KMS-11 (cell line): ENCODE measurements around the gene DPYSL5.

Source experiments
- H2AFZ ChIP-seq: fragments of 200-600 bp; sonication (generic); 2 replicates; pipeline ENCODE4 v1.6.1; 2016; ENCODE audit warnings: antibody characterized with exemption, mixed run types, low read depth
- H3K27ac ChIP-seq: fragments of 200-600 bp; sonication (generic); 2 replicates; pipeline ENCODE4 v1.6.1; 2016; ENCODE audit warnings: mild to moderate bottlenecking, mixed run types
- H3K27me3 ChIP-seq: fragments of 200-600 bp; sonication (generic); 2 replicates; pipeline ENCODE4 v1.6.1; 2017; ENCODE audit warnings: mild to moderate bottlenecking, low read depth, mixed run types, moderate library complexity; ENCODE audit not compliant: insufficient read depth
- H3K36me3 ChIP-seq: fragments of 200-600 bp; sonication (generic); 2 replicates; pipeline ENCODE4 v1.6.1; 2017; ENCODE audit warnings: mild to moderate bottlenecking, mixed run types; ENCODE audit not compliant: insufficient read depth
- H3K4me1 ChIP-seq: fragments of 200-600 bp; sonication (generic); 2 replicates; pipeline ENCODE4 v1.6.1; 2016; ENCODE audit warnings: mild to moderate bottlenecking, low read depth, mixed run types; ENCODE audit not compliant: poor library complexity, severe bottlenecking
- H3K4me2 ChIP-seq: fragments of 200-600 bp; sonication (generic); 2 replicates; pipeline ENCODE4 v1.7.0; 2016; ENCODE audit warnings: mild to moderate bottlenecking, mixed run types
- H3K4me3 ChIP-seq: fragments of 200-600 bp; sonication (generic); IDR thresholded peaks from 2 replicates; pipeline ENCODE4 v1.6.1; 2017; ENCODE audit warnings: low read depth, low read length, mixed read lengths; ENCODE audit not compliant: insufficient read depth
- H3K79me2 ChIP-seq: fragments of 200-600 bp; sonication (generic); 2 replicates; pipeline ENCODE4 v1.6.1; 2016; ENCODE audit warnings: low read depth, mixed run types; ENCODE audit not compliant: insufficient read depth
- H3K9ac ChIP-seq: fragments of 200-600 bp; sonication (generic); 2 replicates; pipeline ENCODE4 v1.6.1; 2016; ENCODE audit warnings: mild to moderate bottlenecking, mixed run types
- H4K20me1 ChIP-seq: fragments of 200-600 bp; sonication (generic); 2 replicates; pipeline ENCODE4 v1.6.1; 2016; ENCODE audit warnings: mild to moderate bottlenecking, mixed run types; ENCODE audit not compliant: insufficient read depth
- TF ChIP-seq, protein P1 (sequence below): fragments of 200-600 bp; sonication (generic); conservative IDR thresholded peaks from 2 replicates; pipeline ENCODE4 v1.6.1; 2017; ENCODE audit warnings: low read depth, mild to moderate bottlenecking, antibody characterized with exemption, low read length, moderate library complexity, mixed read lengths

Gene DPYSL5

GRCh38 chr2:26847307-26847654 lies 651 bp upstream of the DPYSL5 start:
- peaks cover 12% of the 10 kb centered on the region for H3K27me3 ChIP-seq
- H3K4me3 ChIP-seq, result no peak overlapping the region
- no peaks in the 10 kb centered on the region for H3K79me2 ChIP-seq
- peak overlapping the region; percentile 80; the same call in 1 of the 2 replicates for H3K4me2 ChIP-seq
- no peak overlapping the region for H3K27ac ChIP-seq
- peak overlapping the region; percentile 64 for H2AFZ ChIP-seq
- H3K36me3 ChIP-seq, result no peaks in the 10 kb centered on the region
- no peak overlapping the region for H3K9ac ChIP-seq
- peaks cover 15% of the 10 kb centered on the region for H3K4me1 ChIP-seq
- TF ChIP-seq, protein P1, sequence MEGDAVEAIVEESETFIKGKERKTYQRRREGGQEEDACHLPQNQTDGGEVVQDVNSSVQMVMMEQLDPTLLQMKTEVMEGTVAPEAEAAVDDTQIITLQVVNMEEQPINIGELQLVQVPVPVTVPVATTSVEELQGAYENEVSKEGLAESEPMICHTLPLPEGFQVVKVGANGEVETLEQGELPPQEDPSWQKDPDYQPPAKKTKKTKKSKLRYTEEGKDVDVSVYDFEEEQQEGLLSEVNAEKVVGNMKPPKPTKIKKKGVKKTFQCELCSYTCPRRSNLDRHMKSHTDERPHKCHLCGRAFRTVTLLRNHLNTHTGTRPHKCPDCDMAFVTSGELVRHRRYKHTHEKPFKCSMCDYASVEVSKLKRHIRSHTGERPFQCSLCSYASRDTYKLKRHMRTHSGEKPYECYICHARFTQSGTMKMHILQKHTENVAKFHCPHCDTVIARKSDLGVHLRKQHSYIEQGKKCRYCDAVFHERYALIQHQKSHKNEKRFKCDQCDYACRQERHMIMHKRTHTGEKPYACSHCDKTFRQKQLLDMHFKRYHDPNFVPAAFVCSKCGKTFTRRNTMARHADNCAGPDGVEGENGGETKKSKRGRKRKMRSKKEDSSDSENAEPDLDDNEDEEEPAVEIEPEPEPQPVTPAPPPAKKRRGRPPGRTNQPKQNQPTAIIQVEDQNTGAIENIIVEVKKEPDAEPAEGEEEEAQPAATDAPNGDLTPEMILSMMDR, result no peak
- no peaks in the 10 kb centered on the region for H4K20me1 ChIP-seq

GRCh38 chr2:26848336-26849055 lies 564 bp downstream of the DPYSL5 start:
- Histone ChIP-seq H4K20me1 (no peaks in the 10 kb centered on the region), H3K36me3 (no peaks in the 10 kb centered on the region), H3K4me1 (peaks cover 15% of the 10 kb centered on the region), H3K4me3 (no peak overlapping the region), H3K27ac (no peak overlapping the region), H3K4me2 (peak overlapping the region; percentile 57), H3K79me2 (no peaks in the 10 kb centered on the region), H3K27me3 (peaks cover 12% of the 10 kb centered on the region), H3K9ac (no peak overlapping the region), H2AFZ (peak overlapping the region; percentile 64)
- TF ChIP-seq, protein P1, result no peak

DNA sequence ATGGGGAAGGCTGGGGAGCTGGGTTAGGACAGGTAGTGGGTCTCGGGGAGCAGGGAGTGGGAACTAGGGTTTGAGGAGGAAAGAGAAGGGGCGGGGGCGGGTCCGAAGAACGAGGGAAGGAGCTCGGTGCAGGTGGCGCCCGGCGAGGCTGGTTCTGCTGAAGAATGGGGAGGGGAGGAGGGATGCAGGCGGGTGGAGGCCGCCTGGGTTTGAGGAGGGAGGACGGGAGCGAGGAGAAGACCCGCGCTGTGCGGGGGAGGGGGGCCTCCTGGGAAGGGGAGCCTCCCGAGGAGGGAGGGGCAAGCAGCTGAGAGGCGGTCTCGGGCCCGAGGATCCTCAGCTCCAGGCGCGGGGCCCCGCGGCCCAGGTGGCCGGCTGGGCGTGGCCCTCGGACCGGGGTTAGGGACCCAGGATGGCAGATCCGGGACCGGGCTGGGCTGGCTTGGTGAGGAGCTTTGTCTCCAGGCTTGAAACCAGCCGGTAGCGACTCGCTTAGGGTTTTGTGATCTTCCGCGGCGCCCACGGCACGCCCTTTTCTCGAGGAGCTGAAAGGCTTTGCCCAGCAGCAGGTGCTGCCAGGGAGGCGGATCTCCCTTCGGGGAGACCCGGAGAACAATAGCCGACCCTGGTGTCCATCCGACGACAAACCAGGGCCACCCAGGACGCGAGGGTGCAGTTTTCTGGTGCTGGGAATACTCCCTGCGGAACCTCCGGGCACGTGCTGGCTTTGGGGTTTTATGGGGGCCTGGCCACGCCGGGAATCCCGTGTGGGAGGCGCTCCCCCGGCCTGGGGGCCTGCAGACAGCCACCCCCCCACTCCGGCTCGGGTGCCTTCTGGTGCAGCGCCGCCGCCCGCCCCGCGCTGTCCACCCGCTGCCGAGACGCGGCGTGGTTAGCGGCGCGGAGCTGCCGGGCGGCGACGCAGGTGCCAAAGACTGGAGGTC lies 1.4 kb downstream of the DPYSL5 start:
- Histone ChIP-seq H3K4me3 (no peak overlapping the region), H3K27ac (no peak overlapping the region), H3K4me2 (peak overlapping the region; percentile 57), H3K4me1 (peaks cover 15% of the 10 kb centered on the region), H3K27me3 (peaks cover 12% of the 10 kb centered on the region), H2AFZ (peak overlapping the region; percentile 64; the same call in 1 of the 2 replicates), H4K20me1 (no peaks in the 10 kb centered on the region), H3K36me3 (no peaks in the 10 kb centered on the region), H3K79me2 (no peaks in the 10 kb centered on the region), H3K9ac (no peak overlapping the region)
- TF ChIP-seq, protein P1, result no peak

- peaks cover 15% of the 10 kb centered on the region for H3K4me1 ChIP-seq
- H3K27me3 ChIP-seq, result peaks cover 12% of the 10 kb centered on the region
- H3K79me2 ChIP-seq, result no peaks in the 10 kb centered on the region
- no peak overlapping the region for H3K27ac ChIP-seq
- H3K9ac ChIP-seq, result no peak overlapping the region
- no peaks in the 10 kb centered on the region for H3K36me3 ChIP-seq
- no peaks in the 10 kb centered on the region for H4K20me1 ChIP-seq
- TF ChIP-seq, protein P1, result no peak
- H3K4me2 ChIP-seq, result no peak overlapping the region
- no peak overlapping the region for H2AFZ ChIP-seq
- no peak overlapping the region for H3K4me3 ChIP-seq
These were observed 2.1 kb downstream of the DPYSL5 start for GRCh38 chr2:26850000-26850431.
